ENCODE results near the gene CEP78.
"Not testable (repeated sequence)": the region's sequence is repeated elsewhere in the genome, so short reads cannot be mapped to it uniquely, and the experiment has no call there.

CEP78 gene

GRCh38 chr9:78207319-78207718 lies 28.6 kb upstream of the CEP78 start:
- FAIRE-seq (no peak), DNase-seq (ENCODE audit: insufficient read length, low spot score) (no peak)
- TF ChIP-seq SPI1 (IDR thresholded peaks at IDR 0.05; ENCODE audit: low read depth, low read length) (no peak), PAX5 (IDR thresholded peaks at IDR 0.05; ENCODE audit: insufficient read depth, low read length, severe bottlenecking) (no peak), POU2F2 (IDR thresholded peaks at IDR 0.05; ENCODE audit: low read depth, low read length) (no peak), POLR2A (IDR thresholded peaks at IDR 0.05; ENCODE audit: low read depth, low read length) (no peak)

DNA sequence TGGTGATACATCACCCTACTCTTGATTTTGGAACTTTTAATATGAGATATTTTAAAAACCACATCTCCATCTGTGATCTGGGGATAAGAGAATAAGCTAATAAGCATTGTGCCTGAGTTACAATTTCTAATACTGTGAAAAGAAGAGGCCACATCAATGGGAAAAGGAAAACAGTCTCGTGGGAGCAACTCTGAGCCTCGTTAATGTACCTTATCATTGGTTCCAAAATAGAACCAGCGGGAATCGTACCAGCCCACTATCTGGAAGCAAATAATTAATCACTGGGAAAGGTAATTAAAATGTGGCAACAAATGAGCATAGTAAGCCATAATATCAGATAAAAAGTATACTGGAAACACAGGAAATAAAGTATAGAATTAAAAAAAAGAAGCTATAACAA lies 28.0 kb upstream of the CEP78 start:
- no peak for FAIRE-seq
- no peak for DNase-seq (ENCODE audit: insufficient read length, low spot score)
- TF ChIP-seq TAF1 (IDR thresholded peaks at IDR 0.05; ENCODE audit: low read depth, low read length) (no peak), SPI1 (IDR thresholded peaks at IDR 0.05; ENCODE audit: low read depth, low read length) (no peak), POLR2A (IDR thresholded peaks at IDR 0.05; ENCODE audit: low read depth, low read length) (no peak), POLR2AphosphoS5 (IDR thresholded peaks at IDR 0.05; ENCODE audit: low read depth, low read length) (no peak), POU2F2 (IDR thresholded peaks at IDR 0.05; ENCODE audit: low read depth, low read length) (no peak), PAX5 (IDR thresholded peaks at IDR 0.05; ENCODE audit: insufficient read depth, low read length, severe bottlenecking) (no peak)

GRCh38 chr9:78209127-78209526 lies 26.7 kb upstream of the CEP78 start:
- TF ChIP-seq SPI1 (IDR thresholded peaks at IDR 0.05; ENCODE audit: low read depth, low read length) (no peak), POLR2AphosphoS5 (IDR thresholded peaks at IDR 0.05; ENCODE audit: low read depth, low read length) (no peak), TAF1 (IDR thresholded peaks at IDR 0.05; ENCODE audit: low read depth, low read length) (no peak), POLR2A (IDR thresholded peaks at IDR 0.05; ENCODE audit: low read depth, low read length) (no peak), POU2F2 (IDR thresholded peaks at IDR 0.05; ENCODE audit: low read depth, low read length) (no peak), PAX5 (IDR thresholded peaks at IDR 0.05; ENCODE audit: insufficient read depth, low read length, severe bottlenecking) (no peak)
- DNase-seq (ENCODE audit: insufficient read length, low spot score) (no peak), FAIRE-seq (no peak)

GRCh38 chr9:78210841-78211301 lies 25.0 kb upstream of the CEP78 start:
- no peak for TF ChIP-seq POLR2A (IDR thresholded peaks at IDR 0.05; ENCODE audit: low read depth, low read length)
- TF ChIP-seq PAX5 (IDR thresholded peaks at IDR 0.05; ENCODE audit: insufficient read depth, low read length, severe bottlenecking): peak; percentile 93
- TF ChIP-seq TAF1 (IDR thresholded peaks at IDR 0.05; ENCODE audit: low read depth, low read length): no peak
- TF ChIP-seq POU2F2 (IDR thresholded peaks at IDR 0.05; ENCODE audit: low read depth, low read length): peak; percentile 30; the same call in 1 of the 2 replicates
- TF ChIP-seq POLR2AphosphoS5 (IDR thresholded peaks at IDR 0.05; ENCODE audit: low read depth, low read length): no peak
- TF ChIP-seq SPI1 (IDR thresholded peaks at IDR 0.05; ENCODE audit: low read depth, low read length): peak; percentile 91
- DNase-seq (ENCODE audit: insufficient read length, low spot score) (peak; percentile 14), FAIRE-seq (peak; percentile 87)

- DNase-seq (ENCODE audit: insufficient read length, low spot score) (no peak), FAIRE-seq (no peak)
- TF ChIP-seq TAF1 (IDR thresholded peaks at IDR 0.05; ENCODE audit: low read depth, low read length): no peak
Measured at GRCh38 chr9:78212868-78213267, 23.0 kb upstream of the CEP78 start.

GRCh38 chr9:78213712-78214111 lies 22.2 kb upstream of the CEP78 start:
- no peak for FAIRE-seq

DNA sequence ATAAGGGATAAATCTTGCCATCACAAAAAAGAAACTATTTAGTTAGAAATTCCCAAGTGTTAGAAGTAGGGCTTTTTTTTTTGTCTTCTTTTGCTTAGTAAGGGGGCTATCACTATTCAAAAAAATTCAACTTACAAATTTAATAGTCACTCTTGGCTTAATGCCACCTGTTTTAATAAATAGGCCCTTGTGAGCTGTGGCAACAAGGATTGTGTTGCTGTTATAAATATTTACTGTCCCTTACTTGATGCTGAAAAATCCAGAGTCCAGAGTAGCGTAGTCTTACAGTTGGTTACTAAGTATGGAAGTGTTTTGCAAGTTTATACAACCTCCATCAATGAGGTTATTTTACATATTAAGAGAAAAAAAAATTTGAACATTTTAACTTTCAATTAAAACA lies 21.4 kb upstream of the CEP78 start:
- TF ChIP-seq POLR2AphosphoS5 (IDR thresholded peaks at IDR 0.05; ENCODE audit: low read depth, low read length) (no peak), TAF1 (IDR thresholded peaks at IDR 0.05; ENCODE audit: low read depth, low read length) (no peak), SPI1 (IDR thresholded peaks at IDR 0.05; ENCODE audit: low read depth, low read length) (no peak), POU2F2 (IDR thresholded peaks at IDR 0.05; ENCODE audit: low read depth, low read length) (no peak), POLR2A (IDR thresholded peaks at IDR 0.05; ENCODE audit: low read depth, low read length) (no peak), PAX5 (IDR thresholded peaks at IDR 0.05; ENCODE audit: insufficient read depth, low read length, severe bottlenecking) (no peak)
- FAIRE-seq (no peak), DNase-seq (ENCODE audit: insufficient read length, low spot score) (no peak)

More at GRCh38 chr9:78213712-78214111, 22.2 kb upstream of the CEP78 start:
- DNase-seq (ENCODE audit: insufficient read length, low spot score): no peak
- TF ChIP-seq PAX5 (IDR thresholded peaks at IDR 0.05; ENCODE audit: insufficient read depth, low read length, severe bottlenecking) (no peak), TAF1 (IDR thresholded peaks at IDR 0.05; ENCODE audit: low read depth, low read length) (no peak), POLR2AphosphoS5 (IDR thresholded peaks at IDR 0.05; ENCODE audit: low read depth, low read length) (no peak), POU2F2 (IDR thresholded peaks at IDR 0.05; ENCODE audit: low read depth, low read length) (no peak), POLR2A (IDR thresholded peaks at IDR 0.05; ENCODE audit: low read depth, low read length) (no peak), SPI1 (IDR thresholded peaks at IDR 0.05; ENCODE audit: low read depth, low read length) (no peak)

- TF ChIP-seq POU2F2 (IDR thresholded peaks at IDR 0.05; ENCODE audit: low read depth, low read length) (no peak), POLR2A (IDR thresholded peaks at IDR 0.05; ENCODE audit: low read depth, low read length) (no peak), TAF1 (IDR thresholded peaks at IDR 0.05; ENCODE audit: low read depth, low read length) (no peak)
- FAIRE-seq: no peak
- no peak for DNase-seq (ENCODE audit: insufficient read length, low spot score)
Measured at GRCh38 chr9:78215706-78216105, 20.2 kb upstream of the CEP78 start.

DNA sequence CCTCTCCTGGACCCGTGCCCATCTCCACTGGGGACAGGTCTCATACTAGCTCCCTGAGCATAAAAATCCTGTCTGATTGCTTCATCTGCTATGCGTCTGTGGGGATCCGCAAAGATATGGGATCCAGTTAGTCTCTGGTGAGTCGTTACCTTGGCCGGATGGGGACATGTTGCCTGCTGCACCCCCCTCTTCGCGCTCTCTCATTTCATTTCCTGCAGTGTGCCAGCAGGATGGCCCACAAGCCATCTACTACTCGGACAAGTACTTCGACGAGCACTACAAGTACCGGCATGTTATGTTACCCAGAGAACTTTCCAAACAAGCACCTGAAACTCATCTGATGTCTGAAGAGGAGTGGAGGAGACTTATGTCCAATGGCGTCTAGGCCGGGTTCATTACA lies 17.0 kb upstream of the CEP78 start:
- TF ChIP-seq TAF1 (IDR thresholded peaks at IDR 0.05; ENCODE audit: low read depth, low read length): no peak
- TF ChIP-seq POU2F2 (IDR thresholded peaks at IDR 0.05; ENCODE audit: low read depth, low read length): no peak
- no peak for FAIRE-seq
- no peak for DNase-seq (ENCODE audit: insufficient read length, low spot score)

GRCh38 chr9:78221425-78221824 lies 14.4 kb upstream of the CEP78 start:
- no peak for TF ChIP-seq POU2F2 (IDR thresholded peaks at IDR 0.05; ENCODE audit: low read depth, low read length)
- TF ChIP-seq POLR2AphosphoS5 (IDR thresholded peaks at IDR 0.05; ENCODE audit: low read depth, low read length): no peak
- no peak for TF ChIP-seq PAX5 (IDR thresholded peaks at IDR 0.05; ENCODE audit: insufficient read depth, low read length, severe bottlenecking)
- no peak for TF ChIP-seq TAF1 (IDR thresholded peaks at IDR 0.05; ENCODE audit: low read depth, low read length)
- no peak for TF ChIP-seq SPI1 (IDR thresholded peaks at IDR 0.05; ENCODE audit: low read depth, low read length)
- no peak for TF ChIP-seq POLR2A (IDR thresholded peaks at IDR 0.05; ENCODE audit: low read depth, low read length)
- FAIRE-seq (no peak), DNase-seq (ENCODE audit: insufficient read length, low spot score) (no peak)

DNA sequence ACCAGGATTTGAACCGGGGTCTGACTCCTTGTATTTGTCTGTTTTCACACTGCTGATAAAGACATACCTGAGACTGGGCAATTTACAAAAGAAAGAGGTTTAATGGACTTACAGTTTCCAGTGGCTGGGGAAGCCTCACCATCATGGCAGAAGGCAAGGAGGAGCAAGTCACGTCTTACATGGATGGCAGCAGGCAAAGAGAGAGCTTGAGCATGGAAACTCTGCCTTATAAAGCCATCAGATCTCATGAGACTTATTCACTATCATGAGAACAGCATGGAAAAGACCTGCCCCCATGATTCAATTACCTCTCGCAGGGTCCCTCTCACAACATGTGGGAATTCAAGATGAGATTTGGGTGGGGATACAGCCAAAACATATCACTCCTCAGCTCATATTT lies 14.0 kb upstream of the CEP78 start:
- FAIRE-seq; DNase-seq (ENCODE audit: insufficient read length, low spot score): not testable (repeated sequence)
